Caco-2 (cell line): Measurements from ENCODE around the gene TOR4A. TPM values are rescaled to one million over a fixed set of nuclear protein-coding genes. Genes with fewer than 3 reads are reported as not detected.

Experiments
- BruUV-seq: library from RNA; stranded (reverse); fragments of 400-500 nt; replicated peaks from 2 replicates; lab custom pipeline; 2021; lab: Mats Ljungman, UMichigan
- CTCF ChIA-PET: fragments of 300-600 bp; sonication (Branson Sonifier 250); formaldehyde crosslinking; loops from one replicate; lab custom pipeline; 2022; ENCODE audit warnings: antibody characterized with exemption; lab: Charles Lee
- POLR2A ChIA-PET: fragments of 300-600 bp; sonication (Branson Sonifier 250); formaldehyde crosslinking; loops from one replicate; lab custom pipeline; 2022; ENCODE audit warnings: antibody characterized with exemption; lab: Charles Lee
- DNase-seq, 2 experiments: peaks; one replicate each; pipeline versions ENCODE4 v3.0.0 to v3.0.0-alpha.2; 2020 to 2022
- H3K27me3 ChIP-seq: replicated peaks from 2 replicates; pipeline ENCODE4 v1.6.0; 2011; ENCODE audit warnings: low read length; ENCODE audit not compliant: control insufficient read depth, insufficient read depth
- H3K36me3 ChIP-seq: 2 replicates; pipeline ENCODE4 v1.5.1; 2011; ENCODE audit warnings: low read length; ENCODE audit not compliant: control insufficient read depth, insufficient read depth
- H3K4me1 ChIP-seq: fragments of 250-450 bp; sonication (Bioruptor Pico); 2 replicates; pipeline ENCODE4 v1.5.1; 2020; ENCODE audit warnings: mild to moderate bottlenecking
- H3K4me3 ChIP-seq: 2 replicates; pipeline ENCODE4 v1.5.1; 2011; ENCODE audit warnings: low read depth, mild to moderate bottlenecking, control low read depth, low read length
- H3K9me3 ChIP-seq: fragments of 250-450 bp; sonication (Bioruptor Pico); 2 replicates; pipeline ENCODE4 v1.5.1; 2020; ENCODE audit warnings: mild to moderate bottlenecking, moderate library complexity
- H3K27ac Mint-ChIP-seq: one replicate; pipeline ENCODE4 v1.8.0; 2022; ENCODE audit warnings: mixed read lengths; ENCODE audit not compliant: unreplicated experiment
- H3K27me3 Mint-ChIP-seq: one replicate; pipeline ENCODE4 v1.8.0; 2022; ENCODE audit warnings: mixed read lengths; ENCODE audit not compliant: insufficient read depth, unreplicated experiment
- H3K36me3 Mint-ChIP-seq: one replicate; pipeline ENCODE4 v1.8.0; 2022; ENCODE audit warnings: mild to moderate bottlenecking, mixed read lengths; ENCODE audit not compliant: insufficient read depth, unreplicated experiment
- H3K4me1 Mint-ChIP-seq: one replicate; pipeline ENCODE4 v1.8.0; 2022; ENCODE audit warnings: low read depth, mixed read lengths; ENCODE audit not compliant: unreplicated experiment
- H3K4me3 Mint-ChIP-seq: one replicate; pipeline ENCODE4 v1.8.0; 2022; ENCODE audit warnings: mild to moderate bottlenecking, moderate library complexity, mixed read lengths; ENCODE audit not compliant: unreplicated experiment
- H3K9me3 Mint-ChIP-seq: one replicate; pipeline ENCODE4 v1.8.0; 2022; ENCODE audit warnings: mixed read lengths; ENCODE audit not compliant: unreplicated experiment
- CTCF ChIP-seq, 2 experiments: fragments of 200-600 bp in 1 of 2; IDR thresholded peaks; 1 replicate in 1 of 2; 2 replicates in 1 of 2; pipeline versions ENCODE4 v1.5.1 to v1.8.0; 2011 to 2022; ENCODE audit warnings: antibody characterized with exemption in 1 of 2, control low read depth in 1 of 2, inconsistent platforms in 1 of 2, low read depth in 1 of 2, low read length in 1 of 2, mild to moderate bottlenecking in 1 of 2, moderate library complexity in 1 of 2; ENCODE audit not compliant: insufficient read depth in 1 of 2, severe bottlenecking in 1 of 2, unreplicated experiment in 1 of 2
- intact Hi-C: fragments of 100-400 bp; cut with micrococcal nuclease; formaldehyde crosslinking; loops from one replicate; pipeline ENCODE4 v1.10.0; 2022; ENCODE audit not compliant: unreplicated experiment
- total RNA-seq: library from RNA; stranded (reverse); gene quantifications from 2 replicates; pipeline ENCODE4 v1.2.3, GENCODE V29; 2022

The TOR4A gene
- total RNA-seq, 1 experiment from 2014 or later: 1.8 TPM

- Histone ChIP-seq H3K36me3 (no peaks in the 10 kb centered on the region), H3K4me3 (no peak overlapping the region), H3K4me1 (peaks cover 62% of the 10 kb centered on the region), H3K9me3 (no peaks in the 10 kb centered on the region), H3K27me3 (no peaks in the 10 kb centered on the region)
- TF ChIP-seq CTCF (IDR thresholded peaks at IDR 0.05; ENCODE audit: insufficient read depth in 1 of 2, low read depth in 1 of 2, low read length in 1 of 2, severe bottlenecking in 1 of 2, unreplicated experiment in 1 of 2): no peak
- ChIA-PET POLR2A (interaction anchor here (1.3 kb wide), 1 partner anchor 9 kb away, joined by 7 read pairs; the partner anchor contains the start of gene NRARP), CTCF (interaction anchor here (1.0 kb wide), 1 partner anchor 9 kb away, joined by 3 read pairs; the partner anchor contains the start of gene NRARP)
- H3K27me3 Mint-ChIP-seq: no peaks in the 10 kb centered on the region
- H3K9me3 Mint-ChIP-seq: no peaks in the 10 kb centered on the region
- no peaks in the 10 kb centered on the region for H3K4me1 Mint-ChIP-seq
- DNase-seq: peak in 1 of 2 experiments; percentile 60
- intact Hi-C loops: no loop called here
- no peaks in the 10 kb centered on the region for H3K36me3 Mint-ChIP-seq
- no peak overlapping the region for H3K4me3 Mint-ChIP-seq
- no TSS peak for BruUV-seq
- H3K27ac Mint-ChIP-seq: no peak overlapping the region
These were observed 33.9 kb downstream of the TOR4A start for GRCh38 chr9:137311171-137311985.

- no peak for DNase-seq
- intact Hi-C loops: no loop called here
- POLR2A ChIA-PET: interaction anchor here (1.3 kb wide), 2 partner anchors 10 kb away, joined by 4 to 7 read pairs; partner anchors contain the start of gene NRARP
- Histone ChIP-seq H3K9me3 (no peaks in the 10 kb centered on the region), H3K4me1 (peaks cover 63% of the 10 kb centered on the region), H3K27me3 (no peaks in the 10 kb centered on the region), H3K36me3 (no peaks in the 10 kb centered on the region), H3K4me3 (no peak overlapping the region)
- BruUV-seq: no TSS peak
- no peak for TF ChIP-seq CTCF (IDR thresholded peaks at IDR 0.05; ENCODE audit: insufficient read depth in 1 of 2, low read depth in 1 of 2, low read length in 1 of 2, severe bottlenecking in 1 of 2, unreplicated experiment in 1 of 2)
- H3K4me1 Mint-ChIP-seq: no peaks in the 10 kb centered on the region
- CTCF ChIA-PET: interaction anchor here (1.7 kb wide), 1 partner anchor 10 kb away, joined by 7 read pairs; the partner anchor contains the start of gene NRARP
- no peaks in the 10 kb centered on the region for H3K27me3 Mint-ChIP-seq
- H3K4me3 Mint-ChIP-seq: no peak overlapping the region
- H3K9me3 Mint-ChIP-seq: no peaks in the 10 kb centered on the region
- H3K27ac Mint-ChIP-seq: no peak overlapping the region
- no peaks in the 10 kb centered on the region for H3K36me3 Mint-ChIP-seq
These were observed 34.7 kb downstream of the TOR4A start for GRCh38 chr9:137311986-137312851.

- Histone ChIP-seq H3K36me3 (no peaks in the 10 kb centered on the region), H3K4me1 (peaks cover 58% of the 10 kb centered on the region), H3K9me3 (no peaks in the 10 kb centered on the region), H3K4me3 (no peak overlapping the region), H3K27me3 (no peaks in the 10 kb centered on the region)
- BruUV-seq: no TSS peak
- H3K27ac Mint-ChIP-seq: no peak overlapping the region
- intact Hi-C loops: no loop called here
- ChIA-PET POLR2A (interaction anchor here (0.9 to 1.3 kb wide), 2 partner anchors 10 to 19 kb away, joined by 4 read pairs; partner anchors contain the start of gene NRARP), CTCF (interaction anchor here (0.5 to 1.7 kb wide), 2 partner anchors 10 to 18 kb away, joined by 5 to 7 read pairs; partner anchors contain the start of gene NRARP)
- no peaks in the 10 kb centered on the region for H3K27me3 Mint-ChIP-seq
- no peak for TF ChIP-seq CTCF (IDR thresholded peaks at IDR 0.05; ENCODE audit: insufficient read depth in 1 of 2, low read depth in 1 of 2, low read length in 1 of 2, severe bottlenecking in 1 of 2, unreplicated experiment in 1 of 2)
- H3K36me3 Mint-ChIP-seq: no peaks in the 10 kb centered on the region
- DNase-seq: peak in 1 of 2 experiments; percentile 43
- H3K9me3 Mint-ChIP-seq: no peaks in the 10 kb centered on the region
- no peak overlapping the region for H3K4me3 Mint-ChIP-seq
- no peaks in the 10 kb centered on the region for H3K4me1 Mint-ChIP-seq
These were observed 35.4 kb downstream of the TOR4A start for GRCh38 chr9:137312852-137313325.
